ENCODE results near the gene PLXNB3.
"Not testable (repeated sequence)": the region's sequence is repeated elsewhere in the genome, so short reads cannot be mapped to it uniquely, and the experiment has no call there.

The PLXNB3 gene

GRCh38 chrX:153725832-153726285 lies 38.2 kb upstream of the PLXNB3 start:
- WGBS: 93% methylated on average over 35 of the region's 35 CpGs
- Histone ChIP-seq H3K4me1 (ENCODE audit: insufficient read depth, low read length) (peaks cover 13% of the 10 kb centered on the region), H3K27ac (ENCODE audit: low read depth, low read length) (no peak overlapping the region), H3K27me3 (ENCODE audit: insufficient read depth, low read length) (no peaks in the 10 kb centered on the region), H3K36me3 (ENCODE audit: insufficient read depth, low read length) (peaks cover 12% of the 10 kb centered on the region), H3K9ac (ENCODE audit: low read depth, low read length) (no peak overlapping the region), H3K9me3 (ENCODE audit: insufficient read depth, low read depth, low read length) (no peaks in the 10 kb centered on the region), H3K4me3 (ENCODE audit: low read length) (no peak overlapping the region)

GRCh38 chrX:153726286-153727122 lies 37.5 kb upstream of the PLXNB3 start:
- Histone ChIP-seq H3K4me3 (ENCODE audit: low read length) (peak overlapping the region; percentile 16; the same call in 1 of the 2 replicates), H3K36me3 (ENCODE audit: insufficient read depth, low read length) (peaks cover 11% of the 10 kb centered on the region), H3K9ac (ENCODE audit: low read depth, low read length) (no peak overlapping the region), H3K4me1 (ENCODE audit: insufficient read depth, low read length) (peaks cover 13% of the 10 kb centered on the region), H3K9me3 (ENCODE audit: insufficient read depth, low read depth, low read length) (no peaks in the 10 kb centered on the region; the same call in 1 of the 2 replicates), H3K27ac (ENCODE audit: low read depth, low read length) (no peak overlapping the region), H3K27me3 (ENCODE audit: insufficient read depth, low read length) (no peaks in the 10 kb centered on the region)
- WGBS: 28% methylated on average over 35 of the region's 35 CpGs

- H3K4me1 ChIP-seq (ENCODE audit: insufficient read depth, low read length): peaks cover 13% of the 10 kb centered on the region
- no peak overlapping the region for H3K9ac ChIP-seq (ENCODE audit: low read depth, low read length)
- H3K9me3 ChIP-seq (ENCODE audit: insufficient read depth, low read depth, low read length): no peaks in the 10 kb centered on the region; the same call in 1 of the 2 replicates
- H3K27me3 ChIP-seq (ENCODE audit: insufficient read depth, low read length): no peaks in the 10 kb centered on the region
- WGBS: 70% methylated on average over 23 of the region's 23 CpGs
- no peak overlapping the region for H3K4me3 ChIP-seq (ENCODE audit: low read length)
- peaks cover 4% of the 10 kb centered on the region for H3K36me3 ChIP-seq (ENCODE audit: insufficient read depth, low read length)
- H3K27ac ChIP-seq (ENCODE audit: low read depth, low read length): no peak overlapping the region
Observed at GRCh38 chrX:153727123-153727931, 36.7 kb upstream of the PLXNB3 start.

GRCh38 chrX:153728095-153728494 lies 36.0 kb upstream of the PLXNB3 start:
- H3K36me3 ChIP-seq (ENCODE audit: insufficient read depth, low read length): no peaks in the 10 kb centered on the region
- H3K4me1 ChIP-seq (ENCODE audit: insufficient read depth, low read length): peaks cover 7% of the 10 kb centered on the region
- H3K27ac ChIP-seq (ENCODE audit: low read depth, low read length): no peak overlapping the region
- H3K9ac ChIP-seq (ENCODE audit: low read depth, low read length): no peak overlapping the region
- H3K4me3 ChIP-seq (ENCODE audit: low read length): no peak overlapping the region
- 91% methylated on average over 5 of the region's 6 CpGs for WGBS
- H3K27me3 ChIP-seq (ENCODE audit: insufficient read depth, low read length): no peaks in the 10 kb centered on the region
- H3K9me3 ChIP-seq (ENCODE audit: insufficient read depth, low read depth, low read length): no peaks in the 10 kb centered on the region; the same call in 1 of the 2 replicates

- Histone ChIP-seq H3K9ac (ENCODE audit: low read depth, low read length) (no peak overlapping the region), H3K9me3 (ENCODE audit: insufficient read depth, low read depth, low read length) (no peaks in the 10 kb centered on the region; the same call in 1 of the 2 replicates)
- WGBS: 96% methylated on average over 23 of the region's 23 CpGs
Observed at GRCh38 chrX:153728951-153729631, 35.0 kb upstream of the PLXNB3 start.

GRCh38 chrX:153730115-153730514 lies 33.9 kb upstream of the PLXNB3 start:
- H3K9ac ChIP-seq (ENCODE audit: low read depth, low read length); H3K4me3 ChIP-seq (ENCODE audit: low read length); H3K36me3 ChIP-seq (ENCODE audit: insufficient read depth, low read length); H3K9me3 ChIP-seq (ENCODE audit: insufficient read depth, low read depth, low read length); H3K27me3 ChIP-seq (ENCODE audit: insufficient read depth, low read length); H3K27ac ChIP-seq (ENCODE audit: low read depth, low read length); H3K4me1 ChIP-seq (ENCODE audit: insufficient read depth, low read length): not testable (repeated sequence)
- WGBS: 96% methylated on average over 23 of the region's 23 CpGs

More at GRCh38 chrX:153728951-153729631, 35.0 kb upstream of the PLXNB3 start:
- peaks cover 6% of the 10 kb centered on the region; the same call in 1 of the 2 replicates for H3K4me1 ChIP-seq (ENCODE audit: insufficient read depth, low read length)
- H3K27ac ChIP-seq (ENCODE audit: low read depth, low read length): no peak overlapping the region
- no peak overlapping the region for H3K4me3 ChIP-seq (ENCODE audit: low read length)
- no peaks in the 10 kb centered on the region for H3K27me3 ChIP-seq (ENCODE audit: insufficient read depth, low read length)
- no peaks in the 10 kb centered on the region for H3K36me3 ChIP-seq (ENCODE audit: insufficient read depth, low read length)

- 91% methylated on average over 5 of the region's 6 CpGs for WGBS
- Histone ChIP-seq H3K4me3 (ENCODE audit: low read length) (no peak overlapping the region), H3K9me3 (ENCODE audit: insufficient read depth, low read depth, low read length) (no peaks in the 10 kb centered on the region; the same call in 1 of the 2 replicates), H3K27ac (ENCODE audit: low read depth, low read length) (no peak overlapping the region), H3K27me3 (ENCODE audit: insufficient read depth, low read length) (no peaks in the 10 kb centered on the region), H3K9ac (ENCODE audit: low read depth, low read length) (no peak overlapping the region), H3K36me3 (ENCODE audit: insufficient read depth, low read length) (no peaks in the 10 kb centered on the region), H3K4me1 (ENCODE audit: insufficient read depth, low read length) (peaks cover 6% of the 10 kb centered on the region; the same call in 1 of the 2 replicates)
Observed at GRCh38 chrX:153731117-153731844, 32.8 kb upstream of the PLXNB3 start.

- no peak overlapping the region for H3K9ac ChIP-seq (ENCODE audit: low read depth, low read length)
- no peak overlapping the region for H3K27ac ChIP-seq (ENCODE audit: low read depth, low read length)
- 95% methylated on average over 2 of the region's 3 CpGs for WGBS
- H3K9me3 ChIP-seq (ENCODE audit: insufficient read depth, low read depth, low read length): no peaks in the 10 kb centered on the region; the same call in 1 of the 2 replicates
- H3K36me3 ChIP-seq (ENCODE audit: insufficient read depth, low read length): no peaks in the 10 kb centered on the region
- no peaks in the 10 kb centered on the region for H3K27me3 ChIP-seq (ENCODE audit: insufficient read depth, low read length)
- no peak overlapping the region for H3K4me3 ChIP-seq (ENCODE audit: low read length)
- H3K4me1 ChIP-seq (ENCODE audit: insufficient read depth, low read length): peaks cover 6% of the 10 kb centered on the region; the same call in 1 of the 2 replicates
Observed at GRCh38 chrX:153731845-153732215, 32.2 kb upstream of the PLXNB3 start.

- H3K27me3 ChIP-seq (ENCODE audit: insufficient read depth, low read length): no peaks in the 10 kb centered on the region
- no peak overlapping the region for H3K9ac ChIP-seq (ENCODE audit: low read depth, low read length)
- 93% methylated on average over 14 of the region's 14 CpGs for WGBS
- H3K4me1 ChIP-seq (ENCODE audit: insufficient read depth, low read length): no peaks in the 10 kb centered on the region
- no peak overlapping the region for H3K4me3 ChIP-seq (ENCODE audit: low read length)
- H3K36me3 ChIP-seq (ENCODE audit: insufficient read depth, low read length): no peaks in the 10 kb centered on the region
- no peaks in the 10 kb centered on the region; the same call in 1 of the 2 replicates for H3K9me3 ChIP-seq (ENCODE audit: insufficient read depth, low read depth, low read length)
- no peak overlapping the region for H3K27ac ChIP-seq (ENCODE audit: low read depth, low read length)
Observed at GRCh38 chrX:153732401-153732800, 31.6 kb upstream of the PLXNB3 start.

GRCh38 chrX:153733651-153734240 lies 30.3 kb upstream of the PLXNB3 start:
- H3K9ac ChIP-seq (ENCODE audit: low read depth, low read length): no peak overlapping the region
- WGBS: 88% methylated on average over 13 of the region's 15 CpGs

More at GRCh38 chrX:153733651-153734240, 30.3 kb upstream of the PLXNB3 start:
- H3K9me3 ChIP-seq (ENCODE audit: insufficient read depth, low read depth, low read length): no peaks in the 10 kb centered on the region; the same call in 1 of the 2 replicates
- H3K4me1 ChIP-seq (ENCODE audit: insufficient read depth, low read length): no peaks in the 10 kb centered on the region
- H3K36me3 ChIP-seq (ENCODE audit: insufficient read depth, low read length): no peaks in the 10 kb centered on the region
- H3K27me3 ChIP-seq (ENCODE audit: insufficient read depth, low read length): no peaks in the 10 kb centered on the region
- H3K27ac ChIP-seq (ENCODE audit: low read depth, low read length): no peak overlapping the region
- no peak overlapping the region for H3K4me3 ChIP-seq (ENCODE audit: low read length)

Data from HUES64 (cell line).